Measurements from ENCODE around the gene STK40.

Gene STK40

GRCh38 chr1:36343651-36344394 lies 41.9 kb downstream of the STK40 start:
- no peak for DNase-seq

GRCh38 chr1:36342426-36343185 lies 43.1 kb downstream of the STK40 start:
- peak; percentile 64 for DNase-seq

DNA sequence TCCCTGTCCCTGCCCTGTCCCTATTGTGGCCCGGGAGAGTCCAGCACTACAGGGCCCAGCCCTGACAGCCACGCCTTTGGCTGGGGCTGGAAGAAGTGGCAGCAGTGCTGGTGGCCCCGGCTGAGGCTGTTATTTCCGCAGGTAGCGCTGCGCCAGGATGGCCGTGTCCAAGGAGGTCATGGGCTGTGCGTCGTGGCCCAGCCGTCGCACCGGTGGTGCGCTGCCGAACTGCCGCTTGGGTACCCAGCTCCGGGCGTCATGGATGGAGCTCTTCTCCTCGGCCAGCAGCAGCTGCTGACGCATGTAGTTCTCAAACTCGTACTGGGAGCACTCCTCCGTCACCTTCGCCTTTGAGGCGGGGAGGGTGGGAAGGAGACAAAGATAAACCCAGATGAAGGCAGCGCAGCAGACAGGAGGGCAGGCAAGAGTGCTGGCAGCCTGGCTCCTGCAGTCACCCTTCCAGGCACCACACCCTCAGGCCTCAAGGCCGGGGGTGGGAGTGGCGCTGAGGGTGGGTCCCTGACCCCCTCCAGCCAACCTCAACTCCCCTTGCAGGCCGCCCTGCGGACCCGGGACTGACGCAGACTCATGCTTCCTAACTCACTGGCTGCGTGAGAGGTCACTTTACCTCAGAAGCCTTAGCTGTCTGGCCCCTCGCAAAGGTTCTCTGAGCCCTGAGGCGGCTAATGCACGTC lies 44.0 kb downstream of the STK40 start:
- no peak for DNase-seq

- no peak for DNase-seq
Measured at GRCh38 chr1:36339615-36340014, 46.1 kb downstream of the STK40 start.

DNA sequence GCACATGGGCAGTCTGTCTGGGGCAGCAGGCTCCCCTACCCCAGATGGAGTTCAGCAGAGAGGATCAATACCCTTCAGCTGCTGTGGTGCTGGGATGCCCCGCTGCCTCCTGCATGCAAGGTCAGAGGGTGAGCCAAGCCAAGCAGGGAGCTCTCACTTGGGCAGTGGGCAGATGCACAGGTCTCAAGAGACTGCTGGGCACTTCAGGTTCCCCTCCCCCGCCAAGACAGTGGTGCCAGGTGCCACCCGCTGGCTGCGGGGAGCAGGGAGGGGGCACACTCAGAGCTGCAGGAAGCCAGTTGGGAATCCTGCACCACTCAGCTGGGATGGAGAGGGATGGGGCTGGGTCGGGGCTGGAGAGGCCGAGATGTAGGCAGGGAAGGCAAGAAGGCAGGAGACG lies 46.5 kb downstream of the STK40 start:
- no peak for DNase-seq

- DNase-seq = no peak
Measured at GRCh38 chr1:36337830-36338229, 47.9 kb downstream of the STK40 start.

DNA sequence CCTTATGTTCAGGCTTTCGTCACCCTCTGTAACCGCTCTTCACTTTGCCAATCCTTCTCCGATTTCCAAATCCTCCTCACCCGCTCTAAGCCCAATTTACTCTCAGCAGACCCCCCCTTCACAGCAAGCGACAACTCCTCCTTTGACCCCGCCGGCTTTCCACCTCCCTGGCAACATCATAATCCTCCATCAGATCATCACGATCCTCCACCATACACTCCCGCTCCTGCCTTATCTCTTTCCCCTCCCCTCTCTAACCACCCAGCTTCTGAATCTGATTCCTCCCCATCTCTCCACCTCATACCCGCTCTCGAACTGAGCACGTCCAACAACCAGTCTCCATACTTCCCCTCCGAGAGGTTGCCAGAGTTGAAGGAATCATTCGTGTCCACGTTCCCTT lies 54.8 kb downstream of the STK40 start:
- no peak for DNase-seq

DNA sequence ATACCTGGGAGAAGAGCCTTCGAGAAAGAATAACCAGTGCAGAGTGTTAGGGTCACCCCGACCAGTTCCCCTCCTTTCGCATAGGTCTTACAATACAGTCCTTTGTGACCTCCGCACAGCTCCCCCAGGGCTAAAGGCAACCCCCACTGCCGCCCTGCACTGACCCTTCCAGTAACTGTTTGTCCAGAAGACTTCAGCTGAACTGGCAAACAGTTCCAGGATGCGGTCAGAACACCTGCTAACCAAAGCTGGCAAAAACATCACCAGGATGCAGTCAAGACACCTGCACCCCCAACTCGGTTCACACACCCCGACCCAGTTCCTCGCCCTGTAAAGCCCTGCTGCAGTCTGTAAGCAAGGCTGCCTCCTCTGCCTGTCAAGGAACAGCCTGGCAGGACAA lies 55.9 kb downstream of the STK40 start:
- DNase-seq = no peak

DNA sequence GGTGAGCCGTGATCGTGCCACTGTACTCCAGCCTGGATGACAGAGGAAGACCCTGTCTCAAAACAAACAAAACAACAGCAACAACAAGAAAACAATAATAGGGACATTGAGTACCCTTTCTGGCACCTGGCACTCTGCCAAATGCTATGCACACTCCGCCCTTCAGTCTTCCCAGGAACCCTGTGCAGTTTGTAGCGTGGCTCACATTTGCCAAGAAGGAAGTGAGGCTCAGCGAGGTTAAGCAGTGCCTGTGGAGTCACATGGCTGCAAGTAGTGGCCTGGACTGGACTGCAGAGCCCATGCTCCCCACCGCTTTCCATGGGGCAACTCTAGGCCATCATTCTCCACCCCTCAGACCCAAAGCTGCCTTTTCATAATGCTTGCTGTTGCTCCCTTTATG lies 57.0 kb downstream of the STK40 start:
- no peak for DNase-seq

- no peak for DNase-seq
Measured at GRCh38 chr1:36328088-36328480, 57.6 kb downstream of the STK40 start.

GRCh38 chr1:36327421-36328087 lies 58.2 kb downstream of the STK40 start:
- peak; percentile 68 for DNase-seq

DNA sequence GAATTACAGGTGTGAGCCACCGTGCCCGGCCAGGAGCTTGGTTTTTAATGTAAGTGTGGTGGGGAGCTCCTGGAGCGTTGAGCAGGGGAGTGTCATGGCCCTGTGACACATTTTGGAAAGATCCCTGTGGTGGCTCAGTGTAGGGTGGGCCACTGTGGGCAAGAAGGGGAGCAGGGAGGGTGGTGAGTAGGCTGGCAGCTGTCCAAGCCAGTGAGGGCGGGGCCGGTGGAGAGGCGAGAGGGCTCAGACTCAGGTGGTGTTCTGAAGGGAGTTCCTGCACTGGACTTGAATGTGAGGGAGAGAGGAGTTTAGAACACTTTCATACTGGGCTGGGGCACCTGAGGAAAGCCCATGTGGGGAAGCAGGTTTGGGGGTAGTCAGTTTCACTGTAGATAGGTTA lies 59.2 kb downstream of the STK40 start:
- DNase-seq = no peak

GRCh38 chr1:36324353-36324703 lies 61.4 kb downstream of the STK40 start:
- no peak for DNase-seq

- peak; percentile 85 for DNase-seq
Measured at GRCh38 chr1:36323636-36324352, 61.9 kb downstream of the STK40 start, which contains the start of gene EVA1B. Gene EVA1B (minus strand): TSS chr1:36323645. CDS start chr1:36323037, 608 bp downstream.

DNA sequence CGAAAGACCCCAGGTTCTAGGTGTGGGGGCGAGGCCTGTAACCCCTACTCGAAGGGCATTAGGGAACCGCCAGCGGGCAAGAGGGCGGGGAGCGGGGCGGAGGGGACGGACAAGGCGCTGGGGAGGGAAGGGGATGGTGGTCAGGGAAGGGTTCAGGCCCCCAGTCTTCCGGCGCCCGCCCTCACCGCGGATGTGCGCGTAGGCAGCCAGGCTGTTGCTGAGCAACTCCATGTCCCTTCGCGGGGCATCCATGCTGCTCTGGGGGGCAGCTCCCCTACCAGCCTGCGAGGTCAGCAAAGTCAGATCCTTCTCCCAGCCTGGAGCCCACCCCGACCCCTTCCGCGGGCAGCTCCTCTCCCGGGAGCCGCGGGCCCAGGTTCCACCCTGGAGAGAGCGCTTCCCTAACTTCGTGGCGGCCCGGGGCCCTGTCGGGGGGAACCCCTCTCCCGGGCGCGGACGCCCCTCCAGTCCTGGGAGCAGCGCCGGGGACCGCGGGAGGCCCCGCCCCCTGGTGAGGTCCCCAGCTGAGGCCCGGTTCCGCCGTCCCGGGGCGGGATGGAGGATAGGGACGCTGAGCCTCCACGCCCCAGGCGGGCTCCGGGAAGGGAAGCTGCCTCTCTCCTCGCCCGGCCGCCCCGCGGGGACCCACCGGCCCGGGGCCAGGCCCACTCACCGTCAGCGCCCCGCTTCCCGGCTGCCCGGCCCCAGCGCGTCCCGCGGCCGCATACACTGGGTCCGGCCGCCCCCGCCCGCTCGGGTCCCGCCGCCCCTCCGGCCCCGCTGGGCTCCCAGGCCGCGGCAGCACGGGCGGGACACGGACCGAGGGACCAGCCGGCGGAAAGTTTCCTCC lies 62.7 kb downstream of the STK40 start:
- DNase-seq = peak; percentile 42

GRCh38 chr1:36322041-36322785 lies 63.5 kb downstream of the STK40 start:
- DNase-seq = peak; percentile 18

GRCh38 chr1:36321119-36321951 lies 64.4 kb downstream of the STK40 start:
- DNase-seq = peak; percentile 95

GRCh38 chr1:36320767-36321118 lies 65.0 kb downstream of the STK40 start:
- no peak for DNase-seq

DNA sequence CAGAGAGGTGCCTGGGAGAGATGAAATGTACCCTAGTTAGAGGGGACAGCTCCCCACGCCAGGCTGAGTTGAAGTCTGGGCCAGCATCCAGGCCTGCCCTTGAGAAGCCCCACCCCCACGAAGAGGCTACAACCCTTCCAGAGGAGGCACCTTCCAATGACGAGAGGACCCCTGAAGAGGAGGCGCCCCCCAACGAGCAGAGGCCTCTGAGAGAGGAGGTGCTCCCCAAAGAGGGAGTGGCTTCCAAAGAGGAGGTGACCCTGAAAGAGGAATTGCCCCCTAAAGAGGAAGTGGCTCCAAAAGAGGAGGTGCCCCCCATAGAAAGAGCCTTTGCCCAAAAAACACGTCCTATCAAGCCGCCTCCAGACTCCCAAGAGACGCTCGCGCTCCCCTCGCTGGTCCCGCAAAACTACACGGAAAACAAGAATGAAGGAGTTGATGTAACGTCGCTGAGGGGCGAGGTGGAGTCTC lies 65.4 kb downstream of the STK40 start:
- no peak for DNase-seq

- no peak for DNase-seq
Measured at GRCh38 chr1:36309397-36309796, 76.3 kb downstream of the STK40 start.

Measured in fibroblast of skin of abdomen (primary cell).